NCI-H1105 (cell line): ENCODE measurements around the gene GRAMD4.

ENCODE experiments used
- DNase-seq: peaks from one replicate; lab custom pipeline; 2025; lab: John Stamatoyannopoulos, UW

The GRAMD4 gene

GRCh38 chr22:46693634-46694415, 73.6 kb downstream of the GRAMD4 start:
- DNase-seq, result no peak

DNA sequence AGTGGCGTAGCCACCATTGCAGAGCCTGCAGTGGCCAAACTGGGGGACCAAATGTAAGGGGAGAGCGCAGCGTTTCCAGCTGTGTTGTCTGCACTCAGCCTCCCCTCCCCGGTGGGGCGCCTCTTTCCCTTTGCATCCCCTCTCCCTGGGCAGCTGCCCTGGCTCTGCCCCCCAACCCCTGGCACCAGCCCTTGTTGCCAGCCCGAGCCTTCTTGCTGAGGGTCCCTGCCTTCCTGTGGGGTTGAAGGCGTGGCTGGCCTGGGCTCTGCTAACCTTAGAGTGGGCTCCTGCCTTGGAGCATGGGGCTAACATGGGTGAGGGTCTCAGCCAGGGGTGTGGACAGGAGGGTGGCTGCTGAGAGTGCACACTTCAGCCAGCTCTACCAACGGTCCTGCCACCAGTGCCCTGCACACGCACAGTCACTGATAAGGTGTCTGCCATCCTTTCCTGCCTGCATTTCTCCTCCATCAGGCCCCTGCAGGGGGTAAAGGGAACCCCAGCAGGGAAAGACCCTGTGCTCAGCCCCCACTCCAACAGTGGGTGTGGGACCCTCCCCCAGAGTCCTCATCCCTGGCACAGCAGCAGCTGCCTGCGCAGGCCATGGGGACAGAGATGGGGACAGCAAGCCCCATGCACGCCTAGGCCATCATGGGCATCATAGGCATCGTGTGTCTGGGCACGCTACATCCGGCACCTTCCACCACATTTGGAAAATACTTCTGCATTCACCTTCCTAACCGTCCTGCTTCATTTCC, 74.4 kb downstream of the GRAMD4 start:
- no peak for DNase-seq

DNA sequence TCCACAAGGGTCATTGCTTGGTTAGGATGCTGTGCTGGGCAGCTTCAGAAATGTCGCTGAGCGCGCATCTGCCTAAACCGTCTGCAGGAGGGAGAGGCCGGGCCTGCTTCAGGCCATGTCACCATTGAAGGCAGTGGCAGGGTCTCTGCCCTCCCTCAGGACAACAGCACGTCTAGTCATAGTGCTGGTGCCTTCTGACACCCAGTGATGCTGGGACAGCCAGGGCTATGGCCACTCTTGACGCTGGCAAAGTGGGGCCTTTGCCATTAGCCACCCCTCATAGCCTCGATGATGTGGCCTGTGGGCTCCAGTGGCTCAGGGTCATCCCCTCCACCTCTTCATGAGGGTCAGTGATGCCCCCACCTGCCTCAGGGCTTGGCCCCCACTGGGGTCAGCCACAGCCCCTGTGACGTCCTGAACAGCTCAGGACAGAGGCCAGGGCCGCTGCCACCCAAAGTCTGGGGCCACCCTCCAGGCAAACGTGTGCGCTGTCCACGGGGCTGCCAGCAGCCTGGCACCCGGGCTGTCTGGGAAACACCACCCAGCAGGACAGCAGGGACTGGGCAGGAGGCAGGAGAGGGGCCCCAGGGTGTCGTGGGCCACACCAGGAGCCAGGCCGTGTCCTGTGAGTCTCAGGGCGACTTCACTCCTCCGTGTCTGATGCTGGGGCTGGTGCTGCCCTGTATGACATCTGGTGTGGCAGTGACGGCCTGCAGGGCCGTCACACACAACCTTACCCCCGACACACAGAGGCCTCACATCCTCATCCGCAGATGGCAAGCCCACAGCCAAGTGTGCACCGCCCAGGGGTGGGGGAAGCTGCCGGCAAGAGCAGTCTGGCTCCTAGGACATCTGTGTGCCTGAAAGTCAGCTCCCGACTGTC, 75.4 kb downstream of the GRAMD4 start:
- no peak for DNase-seq

DNA sequence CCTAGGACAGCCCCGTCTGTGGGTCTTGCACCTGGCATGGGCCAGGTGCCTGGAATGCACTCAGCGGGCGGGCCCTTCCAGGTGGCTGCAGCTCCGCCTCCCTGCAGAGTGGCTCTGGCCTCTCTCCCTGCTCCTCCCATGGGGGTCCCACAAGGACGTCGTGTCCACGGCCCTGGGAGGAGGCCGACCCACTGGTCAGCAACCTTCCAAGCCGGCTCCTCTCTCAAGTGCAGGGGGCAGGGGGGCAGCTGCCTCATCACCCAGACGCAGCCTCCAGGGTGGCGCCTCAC, 76.0 kb downstream of the GRAMD4 start:
- peak; percentile 81 for DNase-seq

- DNase-seq, result no peak
These were observed 76.4 kb downstream of the GRAMD4 start for GRCh38 chr22:46696614-46697013.

DNA sequence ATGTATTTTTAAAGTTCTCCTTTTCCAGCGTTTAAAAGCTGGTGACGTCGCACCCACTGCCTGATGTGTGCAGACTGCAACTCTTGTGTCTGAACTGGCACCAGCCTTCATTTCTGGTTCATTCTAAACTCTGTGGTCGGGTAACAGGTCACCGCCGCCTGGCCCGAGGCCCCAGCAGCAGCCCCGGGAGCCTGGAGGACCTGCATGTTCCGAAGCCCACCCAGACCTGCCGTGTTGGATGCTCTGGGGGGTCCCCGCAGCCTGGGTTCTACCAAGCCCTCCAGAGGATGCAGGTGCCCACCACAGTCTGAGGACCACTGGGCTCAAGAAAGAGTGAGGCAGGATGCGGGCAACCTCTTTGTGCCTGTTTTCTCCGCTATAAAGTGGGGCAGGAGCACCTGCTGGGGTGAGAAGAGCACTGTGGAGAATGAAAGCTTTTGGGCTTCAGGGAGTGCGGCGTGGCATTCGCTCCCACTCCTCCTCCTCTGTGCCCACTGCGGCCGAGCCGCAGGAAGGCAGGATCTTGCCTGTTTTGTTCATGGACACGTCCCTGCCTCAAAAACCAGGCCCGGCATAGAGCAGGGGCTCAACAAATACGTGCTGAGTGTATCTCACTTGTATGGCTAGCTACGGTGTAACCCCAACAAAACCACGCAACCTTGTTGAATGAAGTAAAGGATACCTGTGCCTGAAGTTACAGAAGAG, 77.8 kb downstream of the GRAMD4 start:
- DNase-seq, result no peak

DNA sequence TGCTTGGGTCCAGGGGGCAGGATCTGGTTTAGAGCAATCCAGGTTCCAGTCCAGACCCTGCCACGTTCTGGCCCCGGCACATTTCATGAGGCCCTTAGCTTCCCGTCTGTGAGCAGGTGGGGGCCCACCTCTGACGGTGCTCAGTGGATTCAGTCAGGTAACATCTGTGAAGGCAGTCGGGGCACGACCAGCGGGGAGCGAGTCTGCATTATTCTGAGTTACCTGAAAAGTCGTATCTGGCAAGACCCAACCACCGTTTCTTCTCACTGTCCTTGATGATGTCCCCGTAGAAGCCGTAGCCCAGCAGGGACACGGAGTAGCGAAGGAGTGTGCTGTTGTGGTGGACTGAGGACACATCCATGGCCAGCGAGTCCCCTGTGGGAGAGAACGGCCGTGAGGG, 78.9 kb downstream of the GRAMD4 start:
- DNase-seq, result no peak

- no peak for DNase-seq
These were observed 81.1 kb downstream of the GRAMD4 start for GRCh38 chr22:46701262-46701661.

DNA sequence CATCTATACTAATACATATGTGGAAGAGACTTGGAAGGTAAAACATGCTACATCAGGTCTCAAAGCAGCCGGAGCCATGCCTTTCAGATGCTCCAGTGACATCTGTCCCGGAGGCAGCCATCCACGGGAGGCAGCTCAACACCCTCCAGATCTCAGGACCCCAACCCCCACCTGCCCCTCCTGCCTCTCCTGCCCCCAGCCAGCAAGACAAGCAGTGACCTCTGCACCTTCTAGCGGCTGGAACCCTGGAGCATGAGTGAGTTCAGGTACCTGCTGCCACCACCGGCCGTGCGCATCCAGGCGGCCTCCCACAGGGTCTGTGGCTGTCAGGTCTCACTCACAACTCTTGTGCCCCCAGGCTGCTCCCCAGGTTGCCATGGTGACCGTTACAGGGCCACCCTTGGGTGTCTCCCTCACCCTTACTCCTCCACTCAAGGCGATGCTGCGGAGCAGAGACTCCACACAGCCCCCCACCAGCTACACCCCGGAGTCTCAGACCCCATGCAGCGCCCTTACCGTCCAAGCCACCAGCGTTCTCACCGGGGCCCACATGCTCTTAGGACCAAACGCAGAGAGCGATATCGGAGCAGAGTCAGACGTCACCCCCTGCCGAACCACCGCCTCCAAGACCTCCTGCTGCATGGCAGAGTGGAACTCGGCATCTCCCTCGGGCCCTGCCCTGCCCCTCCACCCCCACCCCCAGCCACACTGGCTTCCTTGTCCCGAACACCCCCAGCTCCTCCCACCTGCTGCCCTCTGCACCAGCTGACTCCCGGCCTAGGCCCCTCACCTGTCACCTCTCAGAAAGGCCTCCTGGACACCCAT, 83.2 kb downstream of the GRAMD4 start:
- no peak for DNase-seq

DNA sequence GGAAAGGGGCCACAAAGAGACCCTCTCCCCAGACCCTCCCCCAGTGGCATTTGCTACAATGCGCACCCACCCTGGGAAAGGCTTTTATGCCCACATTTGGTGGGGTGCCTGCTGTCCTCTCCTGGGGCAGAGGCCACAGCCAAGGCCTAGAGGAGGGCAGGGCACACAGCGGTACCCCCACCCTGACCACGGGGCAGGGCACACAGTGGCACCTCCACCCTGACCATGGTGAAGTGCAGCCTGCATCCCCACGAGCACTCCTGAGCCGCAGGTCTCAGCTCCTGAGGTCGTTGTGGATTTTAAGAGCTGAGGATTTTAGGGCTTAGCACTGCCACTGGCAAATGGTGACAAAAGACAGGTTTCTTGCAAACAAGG, 83.8 kb downstream of the GRAMD4 start:
- DNase-seq, result no peak

DNA sequence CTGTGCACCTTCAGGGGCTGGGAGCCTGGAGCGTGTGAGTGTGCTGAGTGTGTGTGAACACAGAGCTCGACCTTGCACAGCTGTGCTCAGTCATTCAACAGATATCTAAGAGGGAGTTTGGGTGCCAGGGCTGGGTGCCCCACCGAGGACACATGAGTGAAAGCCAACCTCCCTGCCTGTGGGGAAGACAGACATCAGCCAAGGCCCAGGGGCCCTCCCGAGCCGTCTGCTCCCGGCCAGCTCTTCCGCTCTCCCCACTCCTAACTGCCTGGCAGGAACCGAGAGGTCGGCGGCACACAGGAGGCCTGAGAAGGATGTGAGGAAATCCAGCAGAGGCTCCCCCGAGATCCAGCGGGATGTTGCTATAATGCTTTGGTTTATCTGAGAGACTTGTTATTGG, 85.9 kb downstream of the GRAMD4 start:
- no peak for DNase-seq

DNA sequence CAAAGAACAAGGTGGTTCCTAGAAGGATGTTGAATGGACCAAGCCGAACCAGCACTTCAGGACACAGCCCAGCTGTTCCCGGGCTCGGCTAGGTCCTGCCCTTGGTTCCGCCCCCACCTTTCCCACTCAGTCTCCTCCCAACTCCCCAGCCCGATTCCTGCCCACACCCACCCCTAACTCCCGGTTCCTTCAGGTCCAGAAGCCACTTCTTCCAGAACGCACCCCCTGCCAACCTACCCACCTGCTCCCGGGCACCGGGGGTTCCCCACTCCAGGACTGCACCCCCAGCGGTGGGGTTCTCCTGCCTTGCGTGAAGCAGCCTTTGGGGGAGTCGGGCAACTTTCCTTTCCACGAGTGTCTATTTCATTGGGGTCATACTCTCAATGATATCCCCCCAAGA, 87.1 kb downstream of the GRAMD4 start:
- no peak for DNase-seq

- no peak for DNase-seq
These were observed 87.8 kb downstream of the GRAMD4 start for GRCh38 chr22:46707827-46708570.

DNA sequence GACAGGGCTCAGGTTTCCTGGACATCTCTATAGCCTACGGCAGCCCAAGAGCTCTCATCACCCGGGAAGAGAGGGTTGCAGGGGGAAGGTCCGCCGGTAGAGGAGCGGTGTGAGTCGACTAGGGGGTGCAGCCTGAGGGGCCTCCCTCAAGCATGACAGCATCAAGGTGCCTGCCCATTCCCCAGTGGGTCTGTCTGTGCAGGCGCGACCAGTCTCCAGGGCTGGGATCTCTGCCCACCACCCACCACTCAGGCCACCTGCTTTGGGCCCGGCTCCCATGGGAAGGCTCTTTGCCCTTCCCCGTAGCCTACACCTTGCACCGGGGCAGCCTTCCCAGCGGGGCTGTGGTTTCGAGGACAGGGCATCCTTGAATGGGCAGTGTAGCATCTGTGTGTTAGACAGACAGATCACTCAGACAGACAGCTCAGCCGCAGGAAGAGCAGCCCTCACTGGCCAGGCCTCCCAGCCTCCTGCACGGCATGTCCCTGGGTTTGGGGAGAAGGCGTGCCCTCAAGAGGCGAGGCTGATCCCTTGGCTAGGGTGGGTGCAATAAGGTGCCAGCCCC, 88.7 kb downstream of the GRAMD4 start:
- no peak for DNase-seq

DNA sequence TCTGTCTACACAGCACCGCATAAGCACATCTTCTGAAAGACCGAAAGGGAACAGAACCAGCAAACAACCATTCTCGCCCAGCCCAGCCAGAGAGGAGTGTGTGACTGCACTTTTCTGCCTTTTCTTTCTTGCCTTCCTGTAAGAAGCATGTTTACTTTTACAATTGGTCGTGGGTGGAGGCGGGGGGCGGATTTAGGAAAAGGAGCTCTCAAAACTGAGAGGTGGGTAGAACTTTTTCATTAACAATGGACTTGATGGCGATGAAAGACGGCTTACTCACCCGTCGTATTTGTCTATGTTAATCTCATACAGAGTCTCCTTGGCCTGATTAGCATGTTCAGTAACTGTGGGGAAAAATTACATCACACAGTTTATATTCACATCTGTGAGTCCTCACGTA, 90.6 kb downstream of the GRAMD4 start:
- no peak for DNase-seq

DNA sequence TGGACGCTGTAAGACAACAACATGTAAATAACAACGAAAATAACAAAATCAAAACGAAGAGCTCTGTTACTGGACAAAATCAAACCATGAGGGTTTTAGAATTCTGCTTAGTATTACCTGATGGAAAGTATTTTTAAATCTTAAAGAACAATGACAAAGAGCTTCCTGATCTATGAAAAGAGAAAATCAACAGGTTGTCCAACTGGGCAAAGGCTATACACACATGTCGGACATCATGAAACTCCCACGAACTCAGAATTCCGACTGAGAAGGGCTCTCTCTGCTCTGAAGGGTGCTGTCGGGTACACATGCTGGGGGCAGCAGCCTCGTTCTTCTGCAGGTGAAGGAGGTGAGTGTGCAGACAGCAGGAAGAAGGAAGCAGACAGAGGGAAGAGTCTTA, 92.1 kb downstream of the GRAMD4 start:
- no peak for DNase-seq

DNA sequence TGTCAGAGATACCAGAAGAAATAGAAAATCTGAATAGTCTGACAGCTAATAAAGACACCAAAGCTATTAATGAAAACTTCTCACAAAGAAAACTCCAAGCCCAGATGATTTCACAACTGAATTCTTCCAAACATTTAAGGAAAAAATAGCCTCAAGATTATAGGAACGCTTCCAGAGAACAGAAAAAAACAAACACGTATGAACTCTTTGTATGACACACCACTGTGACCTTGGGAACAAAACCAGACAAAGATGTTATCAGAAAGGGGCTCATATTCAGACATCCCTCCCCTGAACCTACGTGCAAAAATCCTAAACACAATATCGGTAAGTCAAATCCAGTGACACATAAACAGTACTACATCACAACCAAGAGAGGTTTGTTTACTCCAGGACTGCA, 94.4 kb downstream of the GRAMD4 start:
- no peak for DNase-seq

DNA sequence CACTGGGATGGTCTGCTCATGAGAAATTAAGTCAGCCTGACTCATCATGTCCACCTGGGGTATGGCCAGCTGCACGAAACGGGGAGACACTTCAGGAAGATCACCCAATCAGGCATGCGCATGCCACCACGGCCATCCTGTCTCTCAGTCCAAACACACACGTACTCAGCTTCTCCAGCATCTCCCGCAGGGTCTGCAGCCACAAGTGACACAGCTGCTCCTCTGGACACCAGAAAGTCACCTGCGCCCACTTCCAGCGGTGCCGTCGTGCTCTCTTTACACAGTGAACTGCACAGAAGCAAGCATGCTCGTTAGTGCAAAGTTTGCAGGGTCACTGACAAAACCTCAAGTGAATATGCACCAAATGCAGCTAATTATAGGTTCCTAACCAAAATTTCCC, 99.7 kb downstream of the GRAMD4 start:
- no peak for DNase-seq

DNA sequence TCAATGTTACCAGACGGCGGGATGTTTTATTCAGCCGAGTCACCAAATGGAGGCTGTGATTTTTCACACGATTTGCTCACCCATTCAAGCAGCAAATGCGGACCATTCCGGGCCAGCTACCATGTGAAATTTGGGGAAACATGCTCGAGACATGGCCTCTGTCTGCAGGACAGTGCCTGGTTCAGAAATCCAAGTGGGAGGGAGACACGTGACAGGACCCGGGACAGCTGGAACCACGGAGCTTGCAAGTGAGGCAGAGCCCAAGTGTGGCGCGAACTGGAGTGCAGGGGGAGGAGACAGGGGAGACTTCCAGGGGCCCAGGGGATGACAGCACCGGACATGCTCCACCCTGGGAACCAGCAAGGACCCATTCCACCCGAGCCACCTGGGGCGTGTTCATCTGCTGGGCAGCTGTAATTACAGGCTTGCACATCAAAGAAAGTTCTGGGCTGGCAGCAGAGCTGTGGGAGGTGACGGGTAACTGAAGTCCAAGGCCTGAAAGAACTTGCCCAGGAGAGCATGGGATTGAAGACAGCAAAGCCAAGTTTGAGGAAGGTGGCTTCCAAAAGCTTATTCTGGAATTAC, 101.4 kb downstream of the GRAMD4 start:
- no peak for DNase-seq

GRCh38 chr22:46723882-46724281, 103.7 kb downstream of the GRAMD4 start:
- DNase-seq, result no peak
